Lung (tissue), 12 donors: ENCODE results near the gene CD302. TPM values are rescaled to one million over a fixed set of nuclear protein-coding genes. Genes with fewer than 3 reads are reported as not detected.

Experiments used
- ATAC-seq: fragments of 200-7000 bp; cut with Tn5 transposase; one replicate; pipeline ENCODE4 v1.9.1; 2020; ENCODE audit warnings: moderate number of reproducible peaks; ENCODE audit not compliant: insufficient read depth, low FRiP score
- DNase-seq, 3 donors: peaks; one replicate each; pipeline ENCODE4 v3.0.0-alpha.2; 2013 to 2017
- H3K27ac ChIP-seq, 2 donors: one replicate each; pipeline ENCODE4 v1.5.1; 2013; ENCODE audit warnings: mild to moderate bottlenecking in 2 of 2, moderate library complexity in 2 of 2, control low read depth in 1 of 2, inconsistent platforms in 1 of 2, low read depth in 1 of 2, low read length in 1 of 2
- H3K27me3 ChIP-seq, 3 donors: one replicate each; pipeline ENCODE4 v1.5.1; 2013; ENCODE audit warnings: low read length in 2 of 3; ENCODE audit not compliant: control insufficient read depth in 3 of 3, insufficient read depth in 3 of 3
- H3K36me3 ChIP-seq, 4 donors: one replicate each; pipeline ENCODE4 v1.5.1; 2013; ENCODE audit warnings: low read length in 4 of 4, mild to moderate bottlenecking in 1 of 4, moderate library complexity in 1 of 4; ENCODE audit not compliant: control insufficient read depth in 4 of 4, insufficient read depth in 4 of 4
- H3K4me1 ChIP-seq, 5 donors: one replicate each; pipeline ENCODE4 v1.5.1; 2013; ENCODE audit warnings: low read length in 5 of 5, mild to moderate bottlenecking in 2 of 5, moderate library complexity in 1 of 5; ENCODE audit not compliant: control insufficient read depth in 5 of 5, insufficient read depth in 5 of 5
- H3K4me3 ChIP-seq: one replicate; pipeline ENCODE4 v1.5.1; 2013; ENCODE audit warnings: mild to moderate bottlenecking, control low read depth, moderate library complexity
- H3K9ac ChIP-seq, 2 donors: one replicate each; pipeline ENCODE4 v1.5.1; 2013; ENCODE audit warnings: low read length in 2 of 2, control low read depth in 1 of 2; ENCODE audit not compliant: insufficient read depth in 1 of 2
- H3K9me3 ChIP-seq, 4 donors: one replicate each; pipeline ENCODE4 v1.5.1; 2013; ENCODE audit warnings: low read length in 3 of 4, mild to moderate bottlenecking in 1 of 4, moderate library complexity in 1 of 4; ENCODE audit not compliant: control insufficient read depth in 4 of 4, insufficient read depth in 3 of 4
- WGBS, 2 donors: extraction: QIAGEN DNeasy Blood & Tissue Kit; methylation state at CpG; one replicate each; pipeline ENCODE4 v1.1.7; 2013; 5-methylcytosine and 5-hydroxymethylcytosine counted together
- polyA plus RNA-seq, 2 donors: library from polyadenylated mRNA; stranded (reverse); fragments of 200-250 nt; gene quantifications; one replicate each; pipeline ENCODE4 v1.2.1, GENCODE V29; 2013
- total RNA-seq, 2 donors: library from RNA; depleted of rRNA in 1 of 2; stranded (reverse); fragments of >200 nt in 1 of 2; gene quantifications; one replicate each; pipeline ENCODE4 v1.2.1, GENCODE V29; 2014 to 2021
- TF ChIP-seq, protein P1 (sequence below): IDR thresholded peaks from 2 replicates; pipeline ENCODE4 v1.5.1; 2012; ENCODE audit warnings: mild to moderate bottlenecking; ENCODE audit errors: control extremely low read depth, extremely low read depth
- donor health status: control.
- donor health status: control.
- donor health status: Bipolar disorder and iron deficiency.
- donor health status: healthy.
- donor health status: DM: yes; HTN: yes; CAD: no.

CD302 gene
- total and polyA plus RNA-seq, 4 donors = 23.4 to 89.8 (median 43.2) TPM

DNA sequence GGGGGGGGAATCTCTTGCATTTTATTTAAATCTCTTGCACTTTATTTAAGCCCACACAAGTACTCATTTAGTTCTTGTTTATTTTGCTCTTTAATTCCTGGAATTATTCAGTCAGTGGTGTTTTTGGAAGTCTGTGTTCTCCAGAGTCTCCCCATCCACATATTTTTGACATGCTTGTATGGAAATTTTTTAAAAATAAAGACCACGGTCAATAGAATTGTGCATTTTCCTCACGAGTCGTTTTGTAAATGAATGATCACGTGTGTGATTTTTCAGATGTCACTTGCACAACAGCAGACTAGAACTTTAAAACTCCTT, 824 bp downstream of the CD302 start:
- Histone ChIP-seq H3K36me3 (no peaks in the 10 kb centered on the region), H3K9me3 (no peaks in the 10 kb centered on the region), H3K27ac (no peak overlapping the region), H3K27me3 (no peaks in the 10 kb centered on the region), H3K9ac (peak overlapping the region in 1 of 2 donors; percentile 89), H3K4me1 (peaks cover 3 to 27% (median 15%) of the 10 kb centered on the region in 5 donors), H3K4me3 (peak overlapping the region; percentile 89)
- no peak for DNase-seq
- 1 to 5% methylated on average over 4 of the region's 4 CpGs for WGBS, 2 donors
- no peak for ATAC-seq
- TF ChIP-seq, protein P1, sequence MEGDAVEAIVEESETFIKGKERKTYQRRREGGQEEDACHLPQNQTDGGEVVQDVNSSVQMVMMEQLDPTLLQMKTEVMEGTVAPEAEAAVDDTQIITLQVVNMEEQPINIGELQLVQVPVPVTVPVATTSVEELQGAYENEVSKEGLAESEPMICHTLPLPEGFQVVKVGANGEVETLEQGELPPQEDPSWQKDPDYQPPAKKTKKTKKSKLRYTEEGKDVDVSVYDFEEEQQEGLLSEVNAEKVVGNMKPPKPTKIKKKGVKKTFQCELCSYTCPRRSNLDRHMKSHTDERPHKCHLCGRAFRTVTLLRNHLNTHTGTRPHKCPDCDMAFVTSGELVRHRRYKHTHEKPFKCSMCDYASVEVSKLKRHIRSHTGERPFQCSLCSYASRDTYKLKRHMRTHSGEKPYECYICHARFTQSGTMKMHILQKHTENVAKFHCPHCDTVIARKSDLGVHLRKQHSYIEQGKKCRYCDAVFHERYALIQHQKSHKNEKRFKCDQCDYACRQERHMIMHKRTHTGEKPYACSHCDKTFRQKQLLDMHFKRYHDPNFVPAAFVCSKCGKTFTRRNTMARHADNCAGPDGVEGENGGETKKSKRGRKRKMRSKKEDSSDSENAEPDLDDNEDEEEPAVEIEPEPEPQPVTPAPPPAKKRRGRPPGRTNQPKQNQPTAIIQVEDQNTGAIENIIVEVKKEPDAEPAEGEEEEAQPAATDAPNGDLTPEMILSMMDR = no peak

DNA sequence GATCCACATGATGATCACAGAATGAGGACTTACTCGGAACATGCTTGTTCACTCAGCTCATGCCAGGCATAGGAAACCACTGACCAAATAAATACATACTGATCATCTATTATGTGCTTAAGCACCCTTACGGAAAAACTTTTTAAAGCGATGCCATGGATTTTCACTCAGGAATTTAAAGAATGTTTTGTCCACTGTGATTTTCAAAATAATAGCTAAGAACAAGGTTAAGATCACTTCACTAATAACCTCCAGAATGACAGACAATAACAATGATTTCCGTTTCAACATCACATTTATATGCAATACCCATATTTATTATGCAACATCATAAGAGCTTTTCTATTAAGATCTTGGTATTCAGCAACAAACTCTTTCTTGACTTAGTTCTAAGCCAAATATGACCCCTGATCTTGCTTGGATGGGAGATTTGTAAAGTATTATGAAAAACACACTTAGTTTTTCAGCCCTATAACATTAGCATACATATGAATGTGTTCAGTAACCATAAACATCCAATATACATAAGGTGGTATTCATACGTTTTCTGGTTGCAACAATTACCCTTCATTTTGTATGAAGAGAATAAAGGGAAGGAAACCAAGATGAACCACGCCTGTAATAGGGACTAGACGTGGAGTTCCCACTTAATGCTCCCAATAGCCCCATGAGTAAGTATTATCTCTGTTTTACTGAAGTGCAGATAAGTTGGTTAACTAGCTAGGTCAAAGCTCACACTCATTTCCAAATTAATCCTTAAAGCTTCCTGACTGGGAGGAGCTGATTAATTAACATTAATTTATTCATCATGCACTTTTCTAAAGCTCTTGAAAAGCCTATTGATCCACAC, 1.9 kb downstream of the CD302 start:
- Histone ChIP-seq H3K9me3 (no peaks in the 10 kb centered on the region), H3K27ac (peak overlapping the region in 1 of 2 donors; percentile 80), H3K27me3 (no peaks in the 10 kb centered on the region), H3K36me3 (no peaks in the 10 kb centered on the region), H3K9ac (no peak overlapping the region), H3K4me1 (peaks cover 5 to 27% (median 19%) of the 10 kb centered on the region in 5 donors), H3K4me3 (no peak overlapping the region)
- WGBS, 2 donors = 32 to 34% methylated on average over 7 of the region's 7 CpGs
- TF ChIP-seq, protein P1 = no peak
- ATAC-seq (no peak), DNase-seq (peak in 1 of 3 donors; percentile 53)

DNA sequence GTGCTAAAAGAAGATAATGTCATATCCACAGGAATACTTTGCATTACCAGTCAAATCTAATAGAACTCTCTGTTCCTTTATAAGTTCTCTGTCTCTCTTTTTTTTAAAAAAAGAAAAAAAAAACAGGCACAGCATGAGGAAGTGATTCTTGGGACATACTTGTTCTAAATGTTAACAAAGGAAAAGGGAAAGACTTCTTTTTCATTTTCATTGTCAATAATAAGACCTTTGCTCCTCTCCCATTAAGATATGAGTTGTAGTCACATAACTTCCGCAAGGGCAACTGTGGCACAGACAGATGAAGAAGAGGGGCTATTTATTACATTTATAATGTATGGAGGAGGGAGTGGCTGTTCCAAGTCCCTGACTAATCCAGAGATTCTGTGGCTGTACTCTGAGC, 4.7 kb downstream of the CD302 start:
- no peaks in the 10 kb centered on the region for H3K36me3 ChIP-seq
- no peaks in the 10 kb centered on the region for H3K27me3 ChIP-seq
- 69 to 91% methylated on average over 1 of the region's 1 CpG for WGBS, 2 donors
- no peak overlapping the region for H3K9ac ChIP-seq
- TF ChIP-seq, protein P1 = no peak
- no peak for DNase-seq
- no peak for ATAC-seq
- no peaks in the 10 kb centered on the region for H3K9me3 ChIP-seq
- peaks cover 4 to 24% (median 20%) of the 10 kb centered on the region in 5 donors for H3K4me1 ChIP-seq
- H3K4me3 ChIP-seq = no peak overlapping the region
- H3K27ac ChIP-seq = no peak overlapping the region
